B cell (primary cell): ENCODE measurements around the gene UBALD2. TPM values are rescaled to one million over a fixed set of nuclear protein-coding genes. Genes with fewer than 3 reads are reported as not detected.
A peak's percentile ranks its signal among the peaks of the same experiment; 100 is the strongest.

Experiments used
- ATAC-seq: fragments of 200-7000 bp; cut with Tn5 transposase; one replicate; pipeline ENCODE4 v1.10.0; 2021; ENCODE audit warnings: low read depth, mild to moderate bottlenecking, moderate number of reproducible peaks, moderate library complexity
- CTCF ChIA-PET: fragments of 350-600 bp; sonication (Branson Sonifier 250); formaldehyde crosslinking; loops from one replicate; lab custom pipeline; 2021; ENCODE audit warnings: antibody characterized with exemption, inconsistent platforms; lab: Charles Lee
- POLR2A ChIA-PET: fragments of 350-600 bp; sonication (Branson Sonifier 250); formaldehyde crosslinking; loops from one replicate; lab custom pipeline; 2021; ENCODE audit warnings: antibody characterized with exemption; lab: Charles Lee
- DNase-seq: peaks from one replicate; pipeline ENCODE4 v3.0.0; 2013
- H2AFZ ChIP-seq: 2 replicates; pipeline ENCODE4 v1.6.1; 2012; ENCODE audit warnings: mild to moderate bottlenecking, low read depth, low read length; ENCODE audit not compliant: insufficient read depth, poor library complexity, severe bottlenecking
- H3K27ac ChIP-seq, 2 donors: 1 replicate in 1 of 2; 2 replicates in 1 of 2; pipeline ENCODE4 v1.5.1; 2012 to 2013; ENCODE audit warnings: low read length in 2 of 2, mild to moderate bottlenecking in 2 of 2, moderate library complexity in 1 of 2
- H3K27me3 ChIP-seq, 4 experiments: fragments of 200-600 bp in 1 of 4; sonication (generic) in 1 of 4; replicated peaks in 1 of 4; 1 replicate in 2 of 4; 2 replicates in 2 of 4; pipeline versions ENCODE4 v1.6.1 to v1.7.0; 2013 to 2016; ENCODE audit warnings: low read length in 3 of 4, mild to moderate bottlenecking in 2 of 4, mixed read lengths in 1 of 4, moderate library complexity in 1 of 4; ENCODE audit not compliant: insufficient read depth in 4 of 4, control insufficient read depth in 3 of 4; ENCODE audit errors: control extremely low read depth in 1 of 4
- H3K36me3 ChIP-seq, 2 experiments: replicated peaks in 1 of 2; 1 replicate in 1 of 2; 2 replicates in 1 of 2; pipeline versions ENCODE4 v1.6.1 to v1.7.1; 2013; ENCODE audit warnings: low read length in 1 of 2; ENCODE audit not compliant: insufficient read depth in 2 of 2, control insufficient read depth in 1 of 2; ENCODE audit errors: control extremely low read depth in 1 of 2, extremely low read depth in 1 of 2
- H3K4me1 ChIP-seq, 2 donors: fragments of 200-600 bp in 1 of 2; sonication (generic) in 1 of 2; 1 replicate in 1 of 2; 2 replicates in 1 of 2; pipeline versions ENCODE4 v1.5.1 to v1.6.1; 2013 to 2017; ENCODE audit warnings: low read length in 2 of 2; ENCODE audit not compliant: control insufficient read depth in 2 of 2, insufficient read depth in 2 of 2
- H3K4me2 ChIP-seq: replicated peaks from 2 replicates; pipeline ENCODE3; 2012; ENCODE audit warnings: mild to moderate bottlenecking, low read depth, low read length; ENCODE audit not compliant: poor library complexity, severe bottlenecking
- H3K4me3 ChIP-seq, 5 experiments: fragments of 200-600 bp in 1 of 5; sonication (generic) in 1 of 5; 1 replicate in 3 of 5; 2 replicates in 2 of 5; pipeline versions ENCODE4 v1.5.1 to v1.7.0; 2011 to 2016; ENCODE audit warnings: low read length in 4 of 5, mild to moderate bottlenecking in 4 of 5, low read depth in 2 of 5, control low read depth in 1 of 5, moderate library complexity in 1 of 5; ENCODE audit not compliant: insufficient read depth in 1 of 5; ENCODE audit errors: control extremely low read depth in 1 of 5, extremely low read depth in 1 of 5
- H3K79me2 ChIP-seq: fragments of 200-600 bp; sonication (generic); one replicate; pipeline ENCODE4 v1.6.0; 2016; ENCODE audit warnings: low read length; ENCODE audit not compliant: control insufficient read depth, insufficient read depth
- H3K9ac ChIP-seq: fragments of 200-600 bp; sonication (generic); 2 replicates; pipeline ENCODE4 v1.6.1; 2017; ENCODE audit warnings: mild to moderate bottlenecking, low read length, moderate library complexity
- H3K9me3 ChIP-seq, 3 donors: one replicate each; pipeline versions ENCODE4 v1.6.1 to v1.7.1; 2013; ENCODE audit warnings: low read length in 2 of 3; ENCODE audit not compliant: control insufficient read depth in 2 of 3, insufficient read depth in 1 of 3; ENCODE audit errors: control extremely low read depth in 1 of 3
- H4K20me1 ChIP-seq: 2 replicates; pipeline ENCODE4 v1.6.0; 2012; ENCODE audit warnings: mild to moderate bottlenecking, low read length; ENCODE audit not compliant: insufficient read depth, control insufficient read depth, poor library complexity, severe bottlenecking
- H3K27ac Mint-ChIP-seq: one replicate; pipeline ENCODE4 v1.8.0; 2021; ENCODE audit warnings: mixed read lengths
- H3K27me3 Mint-ChIP-seq: one replicate; pipeline ENCODE4 v1.8.0; 2021; ENCODE audit warnings: mixed read lengths
- H3K4me1 Mint-ChIP-seq: one replicate; pipeline ENCODE4 v1.8.0; 2021; ENCODE audit warnings: mixed read lengths
- H3K4me3 Mint-ChIP-seq: one replicate; pipeline ENCODE4 v1.8.0; 2021; ENCODE audit warnings: mixed read lengths
- H3K9me3 Mint-ChIP-seq: one replicate; pipeline ENCODE4 v1.8.0; 2022; ENCODE audit warnings: mixed read lengths; ENCODE audit not compliant: insufficient read depth
- CTCF ChIP-seq: fragments of 200-600 bp; IDR thresholded peaks from one replicate; pipeline ENCODE4 v1.8.0; 2022; ENCODE audit warnings: antibody characterized with exemption, mild to moderate bottlenecking
- EZH2 ChIP-seq: IDR thresholded peaks from 2 replicates; pipeline ENCODE4 v1.6.1; 2012; ENCODE audit warnings: borderline replicate concordance, low read depth, mild to moderate bottlenecking, moderate library complexity, low read length; ENCODE audit not compliant: insufficient read depth, poor library complexity, severe bottlenecking
- WGBS: methylation state at CpG from one replicate; pipeline ENCODE4 v1.1.5; 2013; ENCODE audit warnings: missing lambda C conversion rate; ENCODE audit not compliant: insufficient coverage; 5-methylcytosine and 5-hydroxymethylcytosine counted together
- intact Hi-C: fragments of 100-400 bp; cut with micrococcal nuclease; formaldehyde crosslinking; loops from one replicate; pipeline ENCODE4 v1.10.0; 2022
- polyA plus RNA-seq: library from polyadenylated mRNA; depleted of rRNA; stranded (reverse); fragments of >200 nt; gene quantifications from 2 replicates; pipeline ENCODE4 v1.2.3, GENCODE V29; 2012
- total RNA-seq, 2 donors: library from RNA; stranded (reverse); fragments of 120-200 nt in 1 of 2; gene quantifications; 1 replicate in 1 of 2; 2 replicates in 1 of 2; pipeline versions ENCODE4 v1.2.3 to v1.2.4, GENCODE V29; 2013 to 2022

The UBALD2 gene
- total and polyA plus RNA-seq, 2 donors (not counting 1 experiment from before 2014, with no cell fraction given), result 78.9 to 155 TPM

- Mint-ChIP-seq H3K27ac (peak overlapping the region; percentile 96), H3K4me1 (peaks cover 73% of the 10 kb centered on the region), H3K9me3 (no peaks in the 10 kb centered on the region), H3K4me3 (peak overlapping the region; percentile 94), H3K27me3 (no peaks in the 10 kb centered on the region)
- intact Hi-C loops, result loop anchor here (5.0 to 10.0 kb wide), 3 partner anchors 362 to 1181 kb away; partner anchors contain the start of genes MRPL38 and SUMO2
- 21% methylated on average over 4 of the region's 12 CpGs for WGBS
- peak overlapping the region; percentile 77 to 94 for H3K27ac ChIP-seq
- no peak overlapping the region for H2AFZ ChIP-seq
- H3K36me3 ChIP-seq, result peaks cover 2 to 16% of the 10 kb centered on the region in 2 experiments
- peaks cover 44% of the 10 kb centered on the region for H3K79me2 ChIP-seq
- no peaks in the 10 kb centered on the region for H3K9me3 ChIP-seq
- DNase-seq (peak; percentile 57), ATAC-seq (no peak)
- peak overlapping the region; percentile 92 for H3K4me2 ChIP-seq
- CTCF ChIA-PET, result interaction anchor here (1.0 to 16.7 kb wide), 5 partner anchors 9 to 257 kb away, joined by 3 to 435 read pairs (median 6); no protein-coding TSS in a partner anchor
- peaks cover 14% of the 10 kb centered on the region for H4K20me1 ChIP-seq
- peak overlapping the region; percentile 90 for H3K9ac ChIP-seq
- peaks cover 79 to 86% of the 10 kb centered on the region in 2 donors for H3K4me1 ChIP-seq
- POLR2A ChIA-PET, result interaction anchor here (0.7 to 1.2 kb wide), 7 partner anchors 8 to 939 kb away, joined by 3 to 7 read pairs (median 4); no protein-coding TSS in a partner anchor
- peak overlapping the region; percentile 61 to 91 (median 88) for H3K4me3 ChIP-seq
- no peak for TF ChIP-seq EZH2
- no peak for TF ChIP-seq CTCF
- no peaks in the 10 kb centered on the region for H3K27me3 ChIP-seq
These were observed 1.2 kb downstream of the UBALD2 start for GRCh38 chr17:76266244-76266938.
